Stimulated activated CD8-positive, alpha-beta memory T cell treated with anti-CD3 and anti-CD28 coated beads, Interleukin-4, amount 100 ng/mL, for 48 hours (primary cell): ENCODE measurements around the gene RSBN1.
"Not testable (repeated sequence)": the region's sequence is repeated elsewhere in the genome, so short reads cannot be mapped to it uniquely, and the experiment has no call there.

Experiments used
- DNase-seq: peaks from one replicate; pipeline ENCODE4 v3.0.0-alpha.2; 2020

Gene RSBN1

GRCh38 chr1:113734357-113735055, 77.8 kb downstream of the RSBN1 start:
- no peak for DNase-seq

- no peak for DNase-seq
Measured at GRCh38 chr1:113732802-113733201, 79.5 kb downstream of the RSBN1 start.

DNA sequence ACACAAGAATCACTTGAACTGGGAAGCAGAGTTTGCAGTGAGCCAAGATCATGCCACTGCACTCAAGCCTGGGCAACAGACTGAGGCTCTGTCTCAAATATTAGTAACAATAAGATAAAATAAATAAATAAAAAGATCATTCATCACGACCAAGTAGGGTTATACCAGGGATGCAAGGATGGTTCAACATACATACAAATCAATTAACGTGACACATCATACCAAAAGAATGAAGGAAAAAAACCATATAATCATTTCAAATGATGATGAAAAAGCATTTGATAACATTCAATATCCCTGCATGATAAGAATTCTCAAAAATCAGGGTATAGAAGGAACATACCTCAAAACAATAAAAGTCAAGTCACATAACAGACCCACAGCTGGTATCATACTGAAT, 91.3 kb downstream of the RSBN1 start:
- no peak for DNase-seq

- not testable (repeated sequence) for DNase-seq
Measured at GRCh38 chr1:113718621-113719020, 93.7 kb downstream of the RSBN1 start.

DNA sequence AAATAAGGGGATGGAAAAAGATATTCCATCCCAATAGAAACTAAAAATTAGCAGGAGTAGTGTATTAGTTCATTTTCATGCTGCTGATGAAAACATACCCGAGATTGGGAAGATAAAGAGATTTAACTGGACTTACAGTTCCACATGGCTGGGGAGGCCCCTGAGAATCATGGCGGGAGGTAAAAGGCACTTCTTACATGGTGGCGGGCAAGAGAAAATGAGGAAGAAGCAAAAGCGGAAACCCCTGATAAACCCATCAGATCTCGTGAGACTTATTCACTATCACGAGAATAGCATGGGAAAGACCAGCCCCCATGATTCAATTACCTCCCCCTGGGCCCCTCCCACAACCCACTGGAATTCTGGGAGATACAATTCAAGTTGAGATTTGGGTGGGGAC, 94.8 kb downstream of the RSBN1 start:
- DNase-seq, result not testable (repeated sequence)

GRCh38 chr1:113714606-113715269, 97.5 kb downstream of the RSBN1 start:
- no peak for DNase-seq
